NB4 (cell line): ENCODE results near the gene LUM.

Source experiments
- DNase-seq: peaks from one replicate; pipeline ENCODE4 v3.0.0; 2010; ENCODE audit warnings: low read depth
- H3K4me3 ChIP-seq: one replicate; pipeline ENCODE4 v1.5.1; 2011; ENCODE audit warnings: mild to moderate bottlenecking, low read depth, low read length, moderate library complexity
- CTCF ChIP-seq: IDR thresholded peaks from one replicate; pipeline ENCODE4 v1.5.1; 2012; ENCODE audit warnings: low read depth, low read length
- MYC ChIP-seq: IDR thresholded peaks from 2 replicates; pipeline ENCODE4 v1.6.1; 2011; ENCODE audit warnings: low read depth, low read length
- POLR2A ChIP-seq: IDR thresholded peaks from 2 replicates; pipeline ENCODE4 v1.6.1; 2011; ENCODE audit warnings: mild to moderate bottlenecking; ENCODE audit not compliant: insufficient read length; ENCODE audit errors: extremely low read depth
- TF ChIP-seq, protein P1 (sequence below): IDR thresholded peaks from 2 replicates; pipeline ENCODE4 v1.6.1; 2011; ENCODE audit warnings: low read depth, low read length

Gene LUM

GRCh38 chr12:91070936-91071335, 40.4 kb downstream of the LUM start:
- TF ChIP-seq POLR2A (no peak), CTCF (no peak), MYC (no peak)
- TF ChIP-seq, protein P1, sequence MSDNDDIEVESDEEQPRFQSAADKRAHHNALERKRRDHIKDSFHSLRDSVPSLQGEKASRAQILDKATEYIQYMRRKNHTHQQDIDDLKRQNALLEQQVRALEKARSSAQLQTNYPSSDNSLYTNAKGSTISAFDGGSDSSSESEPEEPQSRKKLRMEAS: no peak
- no peak overlapping the region for H3K4me3 ChIP-seq
- DNase-seq: no peak

DNA sequence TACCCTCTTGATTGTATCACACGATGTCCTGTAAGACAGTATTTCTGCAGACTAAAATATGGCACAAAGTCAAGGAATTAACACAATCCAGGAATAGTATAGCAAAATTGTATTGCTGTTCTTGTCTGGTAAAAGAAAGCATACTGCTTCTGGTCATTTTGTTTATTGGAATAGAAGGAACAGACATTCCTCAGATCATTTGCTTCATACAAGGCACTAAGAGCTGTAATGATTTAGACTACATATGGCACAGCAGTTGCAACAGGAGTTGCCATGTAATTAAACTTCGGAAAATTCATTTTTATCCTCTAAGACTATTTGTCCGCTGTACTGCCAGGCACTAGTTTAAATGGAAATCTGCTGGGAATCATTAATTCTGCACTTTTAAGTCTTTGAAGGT, 45.9 kb downstream of the LUM start:
- H3K4me3 ChIP-seq: no peak overlapping the region
- no peak for TF ChIP-seq POLR2A
- DNase-seq: no peak

DNA sequence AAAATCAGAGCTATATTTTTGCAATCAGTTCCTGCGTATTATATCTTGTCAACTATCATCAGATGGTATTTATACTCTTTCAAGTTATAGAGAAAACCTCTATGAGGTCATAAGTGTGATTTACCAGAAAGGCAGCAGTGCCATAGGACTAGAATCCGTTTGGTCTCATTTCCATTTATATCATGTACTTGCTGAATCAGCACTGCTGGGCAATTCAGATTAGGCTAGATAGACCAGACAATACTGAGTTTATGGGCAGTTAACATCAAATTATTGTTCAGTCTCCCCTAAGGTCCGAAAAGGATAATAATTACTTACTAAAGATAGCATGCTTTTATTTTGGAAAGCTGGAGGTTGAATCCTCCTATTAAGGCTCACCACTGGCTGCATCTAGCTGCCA, 46.7 kb downstream of the LUM start:
- TF ChIP-seq POLR2A (no peak), CTCF (no peak)
- TF ChIP-seq, protein P1: no peak
- H3K4me3 ChIP-seq: no peak overlapping the region
- no peak for DNase-seq

GRCh38 chr12:91061091-91061490, 50.2 kb downstream of the LUM start:
- no peak for DNase-seq
- TF ChIP-seq CTCF (no peak), MYC (no peak), POLR2A (no peak)
- TF ChIP-seq, protein P1: no peak

GRCh38 chr12:91059211-91059610, 52.1 kb downstream of the LUM start:
- TF ChIP-seq, protein P1: no peak
- TF ChIP-seq POLR2A (no peak), MYC (no peak), CTCF (no peak)
- H3K4me3 ChIP-seq: no peak overlapping the region
- DNase-seq: no peak

More at GRCh38 chr12:91061091-91061490, 50.2 kb downstream of the LUM start:
- H3K4me3 ChIP-seq: no peak overlapping the region

DNA sequence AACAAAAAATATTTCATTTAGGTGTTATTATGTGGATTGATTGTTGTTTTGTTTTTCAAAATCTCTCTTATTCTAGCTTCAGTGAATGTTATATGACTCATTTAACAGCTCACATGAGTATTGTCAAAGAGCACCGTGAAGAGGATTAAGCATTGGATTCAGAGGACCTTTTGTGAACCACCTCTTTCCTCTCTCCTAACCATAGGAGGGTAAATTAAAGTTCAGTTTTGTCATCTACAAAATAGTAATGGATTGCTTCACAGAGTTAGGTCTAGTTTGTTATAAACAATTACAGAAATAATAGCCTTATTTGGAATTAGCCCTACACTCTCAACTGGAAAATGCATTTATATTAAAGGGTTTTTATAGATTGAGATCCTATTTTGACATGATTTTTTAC, 52.5 kb downstream of the LUM start:
- DNase-seq: no peak
- no peak overlapping the region for H3K4me3 ChIP-seq
- TF ChIP-seq CTCF (no peak), POLR2A (no peak), MYC (no peak)
- TF ChIP-seq, protein P1: no peak
